ENCODE measurements around the gene PDXK. TPM values are rescaled to one million over a fixed set of nuclear protein-coding genes. Genes with fewer than 3 reads are reported as not detected.
"Not testable (repeated sequence)": the region's sequence is repeated elsewhere in the genome, so short reads cannot be mapped to it uniquely, and the experiment has no call there.

The PDXK gene
- total RNA-seq, 4 donors from 2014 or later, result 45.0 to 66.0 (median 57.4) TPM

- 90% methylated on average over 13 of the region's 13 CpGs for WGBS
Observed at GRCh38 chr21:43708745-43709381, 10.1 kb upstream of the PDXK start.

GRCh38 chr21:43712268-43712942 is 6.5 kb upstream of the PDXK start:
- TF ChIP-seq POLR2AphosphoS5 (IDR thresholded peaks at IDR 0.05) (no peak), POLR2A (IDR thresholded peaks at IDR 0.05) (no peak), CTCF (IDR thresholded peaks at IDR 0.05) (no peak), EP300 (IDR thresholded peaks at IDR 0.05) (no peak)
- Histone ChIP-seq H3K9me3 (no peaks in the 10 kb centered on the region), H3K4me1 (peaks cover 13% of the 10 kb centered on the region), H3K27me3 (no peaks in the 10 kb centered on the region), H3K4me3 (no peak overlapping the region), H3K36me3 (no peaks in the 10 kb centered on the region), H3K27ac (peak overlapping the region; percentile 49)
- DNase-seq (ENCODE audit: low spot score in 2 of 2), result no peak
- whole genome bisulfite sequencing, result 48% methylated on average over 13 of the region's 13 CpGs

More at GRCh38 chr21:43708745-43709381, 10.1 kb upstream of the PDXK start:
- H3K36me3 ChIP-seq, result no peaks in the 10 kb centered on the region
- H3K4me3 ChIP-seq, result no peak overlapping the region
- no peaks in the 10 kb centered on the region for H3K9me3 ChIP-seq
- H3K27ac ChIP-seq, result no peak overlapping the region
- no peaks in the 10 kb centered on the region for H3K27me3 ChIP-seq
- no peak for TF ChIP-seq CTCF (IDR thresholded peaks at IDR 0.05)
- no peak for TF ChIP-seq POLR2AphosphoS5 (IDR thresholded peaks at IDR 0.05)
- peaks cover 14% of the 10 kb centered on the region for H3K4me1 ChIP-seq
- DNase-seq (ENCODE audit: low spot score in 2 of 2), result no peak

GRCh38 chr21:43713123-43713522 is 5.8 kb upstream of the PDXK start:
- not testable (repeated sequence) for H3K4me3 ChIP-seq; DNase-seq (ENCODE audit: low spot score in 2 of 2); H3K36me3 ChIP-seq; H3K27me3 ChIP-seq; H3K9me3 ChIP-seq
- 77% methylated on average over 6 of the region's 6 CpGs for WGBS
- Histone ChIP-seq H3K4me1 (peaks cover 14% of the 10 kb centered on the region), H3K27ac (peak overlapping the region; percentile 49)

GRCh38 chr21:43716376-43717165 is 2.4 kb upstream of the PDXK start:
- Histone ChIP-seq H3K9me3 (no peaks in the 10 kb centered on the region), H3K4me1 (peaks cover 39% of the 10 kb centered on the region), H3K27me3 (no peaks in the 10 kb centered on the region), H3K4me3 (no peak overlapping the region), H3K36me3 (no peaks in the 10 kb centered on the region), H3K27ac (no peak overlapping the region)
- TF ChIP-seq EP300 (IDR thresholded peaks at IDR 0.05), result no peak
- no peak for TF ChIP-seq POLR2AphosphoS5 (IDR thresholded peaks at IDR 0.05)
- TF ChIP-seq POLR2A (IDR thresholded peaks at IDR 0.05), result no peak
- TF ChIP-seq CTCF (IDR thresholded peaks at IDR 0.05), result no peak
- DNase-seq (ENCODE audit: low spot score in 2 of 2), result no peak
- WGBS, result 72% methylated on average over 12 of the region's 12 CpGs

- no peak overlapping the region for H3K4me3 ChIP-seq
- no peak overlapping the region for H3K27ac ChIP-seq
Observed at GRCh38 chr21:43717166-43717853, 1.6 kb upstream of the PDXK start.

More at GRCh38 chr21:43717166-43717853, 1.6 kb upstream of the PDXK start:
- Histone ChIP-seq H3K9me3 (no peaks in the 10 kb centered on the region), H3K4me1 (peaks cover 39% of the 10 kb centered on the region), H3K27me3 (no peaks in the 10 kb centered on the region), H3K36me3 (no peaks in the 10 kb centered on the region)
- no peak for DNase-seq (ENCODE audit: low spot score in 2 of 2)
- WGBS, result 63% methylated on average over 13 of the region's 13 CpGs
- TF ChIP-seq EP300 (IDR thresholded peaks at IDR 0.05) (no peak), POLR2A (IDR thresholded peaks at IDR 0.05) (no peak), CTCF (IDR thresholded peaks at IDR 0.05) (no peak), POLR2AphosphoS5 (IDR thresholded peaks at IDR 0.05) (no peak)
